Neuronal stem cell (in vitro differentiated cells): ENCODE measurements around the gene SULT1A2.
A peak's percentile ranks its signal among the peaks of the same experiment; 100 is the strongest.

Source experiments
- DNase-seq: peaks from one replicate; pipeline ENCODE4 v3.0.0-alpha.2; 2013; ENCODE audit warnings: low spot score
- H2AFZ ChIP-seq: one replicate; pipeline ENCODE4 v1.6.1; 2013; ENCODE audit warnings: mild to moderate bottlenecking, low read length, inconsistent platforms
- H2AK5ac ChIP-seq: 2 replicates; pipeline ENCODE4 v1.6.1; 2013; ENCODE audit warnings: low read depth, mild to moderate bottlenecking, inconsistent platforms, low read length, moderate library complexity, mixed read lengths
- H2BK120ac ChIP-seq: 2 replicates; pipeline ENCODE4 v1.6.1; 2013; ENCODE audit warnings: low read depth, mild to moderate bottlenecking, inconsistent platforms, low read length, moderate library complexity, mixed read lengths
- H2BK12ac ChIP-seq: one replicate; pipeline ENCODE4 v1.6.1; 2013; ENCODE audit warnings: low read length, inconsistent platforms
- H2BK15ac ChIP-seq: 2 replicates; pipeline ENCODE4 v1.6.1; 2013; ENCODE audit warnings: mild to moderate bottlenecking, low read length, inconsistent platforms, mixed read lengths
- H2BK5ac ChIP-seq: one replicate; pipeline ENCODE4 v1.6.1; 2013; ENCODE audit warnings: inconsistent platforms, mild to moderate bottlenecking, low read length, moderate library complexity
- H3K14ac ChIP-seq: one replicate; pipeline ENCODE4 v1.6.1; 2013; ENCODE audit warnings: low read length, inconsistent platforms
- H3K18ac ChIP-seq: 2 replicates; pipeline ENCODE4 v1.6.1; 2013; ENCODE audit warnings: low read length, inconsistent platforms
- H3K23ac ChIP-seq: 2 replicates; pipeline ENCODE4 v1.6.1; 2013; ENCODE audit warnings: low read depth, mild to moderate bottlenecking, mixed read lengths, low read length, inconsistent platforms; ENCODE audit not compliant: poor library complexity
- H3K27ac ChIP-seq: replicated peaks from 3 replicates; pipeline ENCODE4 v1.5.1; 2013; ENCODE audit warnings: low read length, inconsistent platforms
- H3K27me3 ChIP-seq, 3 experiments: 2 replicates each; pipeline ENCODE4 v1.6.1; 2013; ENCODE audit warnings: low read length in 3 of 3, mild to moderate bottlenecking in 2 of 3, inconsistent platforms in 1 of 3, low read depth in 1 of 3, mixed read lengths in 1 of 3, moderate library complexity in 1 of 3; ENCODE audit not compliant: control insufficient read depth in 3 of 3, insufficient read depth in 3 of 3
- H3K36me3 ChIP-seq, 2 donors: replicated peaks in 1 of 2; 2 replicates each; pipeline ENCODE4 v1.6.1; 2013; ENCODE audit warnings: low read length in 2 of 2; ENCODE audit not compliant: control insufficient read depth in 2 of 2, insufficient read depth in 2 of 2
- H3K4ac ChIP-seq: 2 replicates; pipeline ENCODE4 v1.6.1; 2013; ENCODE audit warnings: inconsistent platforms, mild to moderate bottlenecking, low read length, moderate library complexity
- H3K4me1 ChIP-seq, 2 donors: 1 replicate in 1 of 2; 2 replicates in 1 of 2; pipeline ENCODE4 v1.6.1; 2013; ENCODE audit warnings: low read length in 2 of 2, low read depth in 1 of 2; ENCODE audit not compliant: control insufficient read depth in 2 of 2, insufficient read depth in 1 of 2
- H3K4me2 ChIP-seq: one replicate; pipeline ENCODE4 v1.6.1; 2013; ENCODE audit warnings: mild to moderate bottlenecking, low read length, inconsistent platforms; ENCODE audit not compliant: insufficient read depth, poor library complexity, severe bottlenecking
- H3K4me3 ChIP-seq, 2 donors: 2 replicates each; pipeline ENCODE4 v1.5.1; 2013; ENCODE audit warnings: low read length in 2 of 2, mild to moderate bottlenecking in 2 of 2, inconsistent platforms in 1 of 2, moderate library complexity in 1 of 2
- H3K79me1 ChIP-seq: one replicate; pipeline ENCODE4 v1.6.1; 2013; ENCODE audit warnings: low read depth, mild to moderate bottlenecking, inconsistent platforms, low read length, moderate library complexity
- H3K9ac ChIP-seq: one replicate; pipeline ENCODE4 v1.6.1; 2013; ENCODE audit warnings: mild to moderate bottlenecking, low read depth, low read length, inconsistent platforms; ENCODE audit not compliant: poor library complexity
- H3K9me3 ChIP-seq, 2 donors: replicated peaks in 1 of 2; 2 replicates each; pipeline versions ENCODE3 to v1.6.1; 2013; ENCODE audit warnings: low read length in 2 of 2, mild to moderate bottlenecking in 2 of 2, inconsistent platforms in 1 of 2, low read depth in 1 of 2, mixed read lengths in 1 of 2, moderate library complexity in 1 of 2; ENCODE audit not compliant: control insufficient read depth in 2 of 2, insufficient read depth in 1 of 2
- H4K8ac ChIP-seq: one replicate; pipeline ENCODE4 v1.6.1; 2013; ENCODE audit warnings: low read depth, mild to moderate bottlenecking, inconsistent platforms, low read length, moderate library complexity
- H4K91ac ChIP-seq: one replicate; pipeline ENCODE4 v1.6.1; 2013; ENCODE audit warnings: low read length, low read depth, mild to moderate bottlenecking, inconsistent platforms; ENCODE audit not compliant: poor library complexity
- WGBS, 2 donors: extraction: QIAGEN DNeasy Blood & Tissue Kit; methylation state at CpG; one replicate each; pipeline ENCODE4 v1.1.7; 2013; ENCODE audit warnings: missing lambda C conversion rate in 2 of 2, mixed read lengths in 1 of 2; ENCODE audit not compliant: insufficient read length in 2 of 2, insufficient replicate concordance in 1 of 2; ENCODE audit errors: extremely low coverage in 2 of 2; 5-methylcytosine and 5-hydroxymethylcytosine counted together

Gene SULT1A2

DNA sequence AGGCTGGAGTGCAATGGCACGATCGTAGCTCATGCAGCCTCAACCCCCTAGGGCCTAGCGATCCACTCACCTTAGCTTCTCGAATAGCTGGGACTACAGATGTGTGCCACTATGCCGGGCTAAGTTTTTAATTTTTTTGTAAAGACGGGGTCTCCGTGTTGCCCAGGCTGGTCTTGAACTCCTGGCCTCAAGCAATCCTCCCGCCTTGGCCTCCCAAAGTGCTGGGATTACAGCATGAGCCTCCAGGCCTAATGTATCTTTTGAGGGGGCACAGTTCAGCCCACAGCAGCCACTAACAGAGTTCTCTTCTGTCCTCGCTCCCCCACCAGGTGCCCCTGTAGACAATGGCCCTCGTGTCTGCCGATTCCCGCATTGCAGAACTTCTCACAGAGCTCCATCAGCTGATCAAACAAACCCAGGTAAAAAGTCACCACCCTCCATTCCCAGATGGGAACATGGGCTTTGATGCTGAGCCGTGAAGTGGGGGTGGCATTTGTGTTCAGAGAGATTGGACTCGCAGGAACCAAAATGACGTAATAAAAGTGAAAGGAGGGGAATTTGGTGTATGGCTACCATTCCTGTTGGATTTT is 16.0 kb downstream of the SULT1A2 start:
- no peak overlapping the region for H2AFZ ChIP-seq
- no CpG with 5 or more reads among the region's 15 CpGs for WGBS, 2 donors
- H2BK15ac ChIP-seq: no peak overlapping the region
- H2BK12ac ChIP-seq: no peak overlapping the region
- no peak overlapping the region for H3K14ac ChIP-seq
- H3K9me3 ChIP-seq: no peaks in the 10 kb centered on the region
- no peak for DNase-seq
- H3K27me3 ChIP-seq: no peaks in the 10 kb centered on the region
- H3K36me3 ChIP-seq: peaks cover 11 to 36% of the 10 kb centered on the region in 2 donors
- H3K9ac ChIP-seq: no peak overlapping the region
- no peak overlapping the region for H4K91ac ChIP-seq
- no peak overlapping the region for H2BK5ac ChIP-seq
- H3K4me3 ChIP-seq: no peak overlapping the region
- peaks cover 2% of the 10 kb centered on the region for H3K79me1 ChIP-seq
- no peaks in the 10 kb centered on the region for H3K4me1 ChIP-seq
- H3K23ac ChIP-seq: no peak overlapping the region
- no peak overlapping the region for H3K4me2 ChIP-seq
- H2AK5ac ChIP-seq: no peak overlapping the region
- H4K8ac ChIP-seq: no peak overlapping the region
- no peak overlapping the region for H3K27ac ChIP-seq
- H3K4ac ChIP-seq: no peak overlapping the region
- H3K18ac ChIP-seq: no peak overlapping the region
- H2BK120ac ChIP-seq: no peak overlapping the region

DNA sequence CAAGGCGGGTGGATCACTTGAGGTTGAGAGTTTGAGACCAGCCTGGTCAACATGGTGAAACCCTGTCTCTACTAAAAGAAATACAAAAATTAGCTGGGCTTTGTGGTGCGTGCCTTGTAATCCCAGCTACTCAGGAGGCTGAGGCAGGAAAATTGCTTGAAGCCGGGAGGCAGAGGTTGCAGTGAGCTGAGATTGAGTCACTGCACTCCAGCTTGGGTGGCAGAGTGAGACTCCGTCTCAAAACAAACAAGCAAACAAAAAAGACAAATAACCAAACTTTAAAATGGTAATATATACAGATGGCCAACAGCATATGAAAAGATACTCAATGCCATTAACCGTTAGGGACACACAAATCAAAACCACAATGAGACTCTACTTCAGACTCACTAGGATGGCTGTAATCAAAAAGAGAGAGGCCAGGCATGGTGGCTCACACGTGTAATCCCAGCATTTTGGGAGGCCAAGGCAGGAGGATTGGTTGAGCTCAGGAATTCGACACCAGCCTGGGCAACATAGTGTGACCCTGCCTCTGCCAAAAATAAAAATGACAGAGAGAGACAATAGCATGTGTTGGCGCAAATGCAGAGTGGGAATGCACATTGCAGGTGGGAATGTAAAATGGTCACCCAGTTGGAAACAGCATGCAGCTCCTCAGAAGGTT is 21.3 kb downstream of the SULT1A2 start:
- H3K79me1 ChIP-seq: peaks cover 2% of the 10 kb centered on the region
- no peak overlapping the region for H3K27ac ChIP-seq
- H3K4me2 ChIP-seq: no peak overlapping the region
- H2AFZ ChIP-seq: no peak overlapping the region
- no peak for DNase-seq
- no peak overlapping the region for H3K23ac ChIP-seq
- no peak overlapping the region for H3K18ac ChIP-seq
- no CpG with 5 or more reads among the region's 8 CpGs for WGBS, 2 donors
- no peak overlapping the region for H2BK5ac ChIP-seq
- H3K4me3 ChIP-seq: no peak overlapping the region
- H3K36me3 ChIP-seq: no peaks in the 10 kb centered on the region
- H2AK5ac ChIP-seq: no peak overlapping the region
- H3K4me1 ChIP-seq: peaks cover 6 to 21% of the 10 kb centered on the region in 2 donors
- no peak overlapping the region for H2BK12ac ChIP-seq
- H3K9ac ChIP-seq: no peak overlapping the region
- H3K4ac ChIP-seq: no peak overlapping the region
- H4K8ac ChIP-seq: no peak overlapping the region
- no peaks in the 10 kb centered on the region for H3K27me3 ChIP-seq
- no peaks in the 10 kb centered on the region for H3K9me3 ChIP-seq
- no peak overlapping the region for H2BK120ac ChIP-seq
- no peak overlapping the region for H4K91ac ChIP-seq
- no peak overlapping the region for H3K14ac ChIP-seq
- no peak overlapping the region for H2BK15ac ChIP-seq

DNA sequence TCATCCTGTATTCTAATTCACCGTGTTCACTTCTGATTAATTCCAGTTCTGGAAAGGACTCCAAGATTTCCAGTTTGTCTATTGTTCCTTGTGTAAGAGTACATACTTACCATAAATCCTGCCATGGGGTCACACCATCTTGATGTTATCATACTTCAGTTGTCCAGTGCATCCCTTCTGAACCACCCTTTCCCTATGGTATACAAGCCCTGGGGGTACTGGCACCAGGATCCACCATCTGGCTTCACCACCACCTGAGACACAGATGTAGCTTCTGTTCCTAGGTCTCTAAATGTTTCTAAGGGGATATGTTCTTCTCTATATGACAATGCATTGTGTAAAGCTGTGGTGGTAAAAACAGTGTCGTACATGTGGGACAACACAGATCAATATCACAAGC is 21.9 kb downstream of the SULT1A2 start:
- no CpG with 5 or more reads among the region's 2 CpGs for WGBS, 2 donors
- no peak overlapping the region for H2AFZ ChIP-seq
- H3K9me3 ChIP-seq: no peaks in the 10 kb centered on the region
- no peaks in the 10 kb centered on the region for H3K36me3 ChIP-seq
- H3K4me2 ChIP-seq: no peak overlapping the region
- no peak overlapping the region for H4K8ac ChIP-seq
- peaks cover 2% of the 10 kb centered on the region for H3K79me1 ChIP-seq
- no peak overlapping the region for H3K4me3 ChIP-seq
- H3K18ac ChIP-seq: no peak overlapping the region
- no peak overlapping the region for H3K14ac ChIP-seq
- no peak overlapping the region for H2BK12ac ChIP-seq
- no peak for DNase-seq
- H2BK5ac ChIP-seq: no peak overlapping the region
- no peak overlapping the region for H4K91ac ChIP-seq
- peaks cover 6 to 21% of the 10 kb centered on the region in 2 donors for H3K4me1 ChIP-seq
- H2AK5ac ChIP-seq: no peak overlapping the region
- H3K27ac ChIP-seq: no peak overlapping the region
- no peak overlapping the region for H2BK15ac ChIP-seq
- H3K9ac ChIP-seq: no peak overlapping the region
- H2BK120ac ChIP-seq: no peak overlapping the region
- H3K23ac ChIP-seq: no peak overlapping the region
- H3K4ac ChIP-seq: no peak overlapping the region
- no peaks in the 10 kb centered on the region for H3K27me3 ChIP-seq

DNA sequence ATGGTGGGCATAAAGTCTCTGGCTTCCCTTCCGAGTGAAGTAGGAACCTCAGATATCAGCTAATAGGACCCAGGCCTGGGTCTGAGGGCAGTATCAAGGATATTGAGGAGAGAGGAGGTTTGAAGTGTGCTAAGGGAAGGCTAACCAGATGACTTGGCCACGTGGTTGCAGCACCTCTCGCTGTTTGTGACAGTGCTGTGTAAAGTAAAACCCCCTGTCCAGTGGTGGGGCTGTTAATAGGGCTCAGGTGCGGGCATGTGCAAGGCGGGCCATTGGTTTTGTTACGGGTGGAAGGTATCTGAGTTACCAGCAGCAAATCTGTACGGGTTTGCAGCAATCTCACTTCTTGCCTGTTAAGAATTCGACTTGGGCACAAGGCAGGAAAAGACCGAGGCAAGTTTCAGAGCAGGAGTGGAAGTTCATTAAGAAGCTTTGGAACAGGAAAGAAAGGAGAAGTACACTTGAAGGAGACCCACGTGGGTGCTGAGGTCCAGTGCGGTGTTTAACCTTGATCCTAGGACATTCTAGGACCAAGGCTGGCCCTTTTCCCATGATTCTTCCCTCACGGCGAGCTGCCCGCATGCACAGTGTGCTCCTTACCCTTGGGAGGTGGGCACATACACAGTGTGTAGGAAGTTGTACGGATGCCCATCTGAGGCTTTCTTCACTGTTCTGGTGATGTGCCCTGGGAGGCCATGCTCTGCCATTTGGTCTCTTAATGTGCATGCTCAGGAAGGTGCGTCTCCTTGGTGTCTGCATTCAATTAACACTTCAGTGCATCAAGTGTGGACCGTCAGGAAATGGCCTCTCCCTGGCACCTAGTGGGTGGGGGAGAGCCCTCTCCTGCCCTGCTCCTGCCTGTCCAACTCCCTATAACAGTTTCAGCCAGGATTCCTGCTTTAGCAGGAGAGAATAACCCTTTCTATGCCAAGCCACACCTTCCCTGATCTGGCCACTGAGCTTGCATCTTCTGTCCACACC is 22.8 kb downstream of the SULT1A2 start:
- Histone ChIP-seq H2BK5ac (no peak overlapping the region), H2BK120ac (no peak overlapping the region), H2AFZ (no peak overlapping the region), H3K4me1 (peaks cover 6 to 21% of the 10 kb centered on the region in 2 donors), H2BK15ac (no peak overlapping the region), H3K9me3 (no peaks in the 10 kb centered on the region), H3K14ac (no peak overlapping the region), H3K36me3 (no peaks in the 10 kb centered on the region), H4K91ac (no peak overlapping the region), H3K18ac (no peak overlapping the region), H2BK12ac (peak overlapping the region; percentile 4), H3K27me3 (no peaks in the 10 kb centered on the region), H3K4ac (no peak overlapping the region), H2AK5ac (no peak overlapping the region), H3K4me2 (no peak overlapping the region), H3K27ac (no peak overlapping the region), H3K79me1 (peaks cover 2% of the 10 kb centered on the region), H3K4me3 (peak overlapping the region in 1 of 2 donors; percentile 36), H3K23ac (no peak overlapping the region), H4K8ac (no peak overlapping the region), H3K9ac (no peak overlapping the region)
- no peak for DNase-seq
- WGBS, 2 donors: no CpG with 5 or more reads among the region's 17 CpGs
